ENCODE data around the gene HACL1. TPM values are rescaled to one million over a fixed set of nuclear protein-coding genes. Genes with fewer than 3 reads are reported as not detected.

HACL1 gene
- total RNA-seq, 1 donor from 2014 or later: 25.0 TPM

DNA sequence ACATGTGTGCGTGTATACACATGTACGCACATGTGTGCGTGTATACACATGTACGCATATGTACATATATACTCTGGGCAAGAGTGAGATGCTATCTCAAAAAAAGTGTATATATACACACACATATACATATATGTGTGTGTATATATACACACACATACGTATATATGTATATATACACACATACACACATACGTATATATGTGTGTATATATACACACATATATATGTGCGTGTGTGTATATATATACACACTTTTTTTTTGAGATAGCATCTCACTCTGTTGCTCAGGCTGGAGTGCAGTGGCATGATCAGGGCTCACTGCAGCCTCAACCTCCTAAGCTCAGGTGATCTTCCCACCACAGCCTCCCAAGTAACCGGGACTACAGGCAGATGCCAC lies 8.4 kb downstream of the HACL1 start:
- TF ChIP-seq, protein P1, sequence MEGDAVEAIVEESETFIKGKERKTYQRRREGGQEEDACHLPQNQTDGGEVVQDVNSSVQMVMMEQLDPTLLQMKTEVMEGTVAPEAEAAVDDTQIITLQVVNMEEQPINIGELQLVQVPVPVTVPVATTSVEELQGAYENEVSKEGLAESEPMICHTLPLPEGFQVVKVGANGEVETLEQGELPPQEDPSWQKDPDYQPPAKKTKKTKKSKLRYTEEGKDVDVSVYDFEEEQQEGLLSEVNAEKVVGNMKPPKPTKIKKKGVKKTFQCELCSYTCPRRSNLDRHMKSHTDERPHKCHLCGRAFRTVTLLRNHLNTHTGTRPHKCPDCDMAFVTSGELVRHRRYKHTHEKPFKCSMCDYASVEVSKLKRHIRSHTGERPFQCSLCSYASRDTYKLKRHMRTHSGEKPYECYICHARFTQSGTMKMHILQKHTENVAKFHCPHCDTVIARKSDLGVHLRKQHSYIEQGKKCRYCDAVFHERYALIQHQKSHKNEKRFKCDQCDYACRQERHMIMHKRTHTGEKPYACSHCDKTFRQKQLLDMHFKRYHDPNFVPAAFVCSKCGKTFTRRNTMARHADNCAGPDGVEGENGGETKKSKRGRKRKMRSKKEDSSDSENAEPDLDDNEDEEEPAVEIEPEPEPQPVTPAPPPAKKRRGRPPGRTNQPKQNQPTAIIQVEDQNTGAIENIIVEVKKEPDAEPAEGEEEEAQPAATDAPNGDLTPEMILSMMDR (IDR thresholded peaks at IDR 0.05; ENCODE audit: insufficient read depth, low read length, severe bottlenecking): no peak
- DNase-seq (ENCODE audit: low read depth) (no peak), FAIRE-seq (no peak)
- Histone ChIP-seq H3K27me3 (ENCODE audit: control insufficient read depth, insufficient read depth, low read length) (no peaks in the 10 kb centered on the region), H3K4me3 (ENCODE audit: low read depth, low read length) (no peak overlapping the region), H3K36me3 (ENCODE audit: control insufficient read depth, insufficient read depth, low read length) (peaks cover 2% of the 10 kb centered on the region)

DNA sequence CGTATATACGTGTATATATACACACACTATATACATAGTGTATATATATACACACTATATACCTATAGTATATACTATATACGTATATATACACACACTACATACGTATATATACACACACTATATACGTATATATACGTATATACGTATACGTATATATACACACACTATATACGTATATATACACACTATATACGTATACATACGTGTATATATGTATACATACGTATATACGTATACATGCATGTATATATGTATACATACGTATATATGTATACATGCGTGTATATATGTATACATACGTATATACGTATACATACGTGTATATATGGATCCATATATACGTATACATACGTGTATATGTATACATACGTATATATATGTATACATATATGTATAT lies 9.4 kb downstream of the HACL1 start:
- TF ChIP-seq, protein P1 (IDR thresholded peaks at IDR 0.05; ENCODE audit: insufficient read depth, low read length, severe bottlenecking): no peak
- Histone ChIP-seq H3K4me3 (ENCODE audit: low read depth, low read length) (no peak overlapping the region), H3K36me3 (ENCODE audit: control insufficient read depth, insufficient read depth, low read length) (peaks cover 2% of the 10 kb centered on the region), H3K27me3 (ENCODE audit: control insufficient read depth, insufficient read depth, low read length) (no peaks in the 10 kb centered on the region)
- DNase-seq (ENCODE audit: low read depth) (no peak), FAIRE-seq (no peak)

DNA sequence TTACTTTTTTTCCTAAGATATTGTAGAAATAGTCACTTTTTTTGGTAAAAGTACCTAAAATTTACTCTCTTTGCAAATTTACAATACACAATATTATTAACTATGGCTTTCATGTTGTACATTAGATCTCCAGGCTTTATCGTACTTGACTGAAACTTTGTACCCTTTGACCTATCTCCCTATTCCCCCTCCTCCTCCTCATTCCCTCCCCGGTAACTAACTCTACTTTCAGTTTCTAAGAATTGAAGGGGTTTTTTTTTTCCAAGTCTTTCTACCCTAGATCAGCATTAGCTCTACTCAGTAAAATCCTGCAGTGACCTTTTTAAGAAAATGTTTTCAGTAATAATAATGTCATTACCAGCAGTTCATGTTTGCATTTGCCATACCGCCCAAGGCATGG lies 10.1 kb downstream of the HACL1 start:
- no peak for DNase-seq (ENCODE audit: low read depth)
- Histone ChIP-seq H3K4me3 (ENCODE audit: low read depth, low read length) (no peak overlapping the region), H3K27me3 (ENCODE audit: control insufficient read depth, insufficient read depth, low read length) (no peaks in the 10 kb centered on the region), H3K36me3 (ENCODE audit: control insufficient read depth, insufficient read depth, low read length) (peaks cover 2% of the 10 kb centered on the region)
- FAIRE-seq: no peak
- TF ChIP-seq, protein P1 (IDR thresholded peaks at IDR 0.05; ENCODE audit: insufficient read depth, low read length, severe bottlenecking): no peak

DNA sequence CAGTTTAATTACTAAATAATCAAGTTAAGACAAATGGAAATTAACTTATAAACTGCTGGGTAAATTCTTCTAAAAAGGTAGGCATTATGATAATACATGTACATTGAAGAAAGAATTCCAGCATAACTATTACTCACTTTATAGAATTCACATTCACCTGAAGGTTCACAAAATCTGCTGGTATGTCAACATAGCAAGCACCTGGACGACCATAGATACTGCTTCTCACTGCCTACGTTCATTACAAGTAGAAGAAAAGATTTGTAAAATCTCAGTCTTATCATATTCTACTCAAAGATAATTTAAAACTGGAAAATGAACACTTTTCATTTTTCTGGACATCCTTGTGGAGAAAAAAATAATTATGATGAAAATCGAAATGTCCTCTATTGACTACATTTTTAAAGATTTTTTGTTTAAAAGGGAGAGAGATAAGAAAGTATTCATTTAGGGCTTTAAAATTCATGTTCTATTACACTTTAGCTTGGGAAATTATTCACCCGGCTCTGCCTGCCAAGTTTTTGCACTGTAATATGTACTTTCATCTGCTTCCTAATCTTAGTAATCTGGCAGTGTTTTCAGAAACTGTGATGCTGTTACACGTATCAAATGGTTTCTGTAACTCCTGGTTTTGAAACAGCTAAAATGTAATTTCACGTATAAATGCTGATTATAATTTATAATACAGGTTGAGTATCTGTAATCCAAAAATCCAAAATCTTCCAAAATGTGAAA lies 16.1 kb downstream of the HACL1 start:
- TF ChIP-seq, protein P1 (IDR thresholded peaks at IDR 0.05; ENCODE audit: insufficient read depth, low read length, severe bottlenecking): no peak
- FAIRE-seq: no peak
- no peak for DNase-seq (ENCODE audit: low read depth)
- Histone ChIP-seq H3K4me3 (ENCODE audit: low read depth, low read length) (no peak overlapping the region), H3K36me3 (ENCODE audit: control insufficient read depth, insufficient read depth, low read length) (peaks cover 2% of the 10 kb centered on the region), H3K27me3 (ENCODE audit: control insufficient read depth, insufficient read depth, low read length) (no peaks in the 10 kb centered on the region)

DNA sequence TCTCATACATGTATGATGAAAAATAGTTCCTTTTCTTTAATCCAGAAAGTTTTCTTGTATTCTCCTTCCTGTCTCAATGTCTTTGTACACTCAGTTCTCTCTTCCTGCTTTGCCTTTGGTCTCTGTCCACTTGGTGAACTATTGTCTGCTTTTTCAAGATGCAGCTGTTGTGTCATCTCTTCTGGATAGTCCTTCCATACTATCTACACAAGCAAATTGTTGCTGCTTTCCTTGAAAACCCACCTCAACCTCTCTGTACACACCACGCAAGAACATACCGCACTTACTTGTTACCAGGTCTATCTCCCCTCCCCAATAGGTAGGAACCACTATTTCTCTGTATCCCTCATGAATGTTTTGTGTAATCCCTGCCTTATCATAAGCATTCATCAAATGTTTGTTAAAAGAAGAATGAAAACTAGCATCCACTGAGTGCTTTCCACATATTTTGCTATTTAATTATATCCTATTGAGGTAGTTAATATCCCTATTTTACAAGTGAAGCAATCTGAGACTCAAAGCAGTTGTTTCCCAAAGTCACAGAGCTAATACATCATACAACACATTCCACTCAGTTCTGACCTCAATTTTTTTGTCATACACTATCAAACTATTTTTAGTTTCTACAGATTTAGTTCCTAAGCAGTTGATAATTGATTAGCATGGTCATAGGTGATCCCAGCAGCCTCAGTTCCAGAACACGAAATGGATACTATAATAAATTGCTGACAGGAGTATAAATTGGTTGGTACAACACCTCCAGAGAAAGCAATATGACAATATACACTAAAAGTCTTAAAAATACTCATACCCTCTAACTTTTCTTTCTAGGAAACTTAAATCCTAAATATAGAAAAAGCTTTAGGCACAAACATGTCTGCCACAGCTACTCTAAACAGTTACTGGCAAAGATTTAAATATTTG lies 19.6 kb downstream of the HACL1 start:
- Histone ChIP-seq H3K4me3 (ENCODE audit: low read depth, low read length) (no peak overlapping the region), H3K36me3 (ENCODE audit: control insufficient read depth, insufficient read depth, low read length) (no peaks in the 10 kb centered on the region), H3K27me3 (ENCODE audit: control insufficient read depth, insufficient read depth, low read length) (no peaks in the 10 kb centered on the region)
- TF ChIP-seq, protein P1 (IDR thresholded peaks at IDR 0.05; ENCODE audit: insufficient read depth, low read length, severe bottlenecking): no peak
- FAIRE-seq: no peak
- no peak for DNase-seq (ENCODE audit: low read depth)

Measured in bronchial epithelial cell (primary cell).